Mammary epithelial cell (primary cell): Measurements from ENCODE around the gene YARS2.

Experiments
- CTCF ChIP-seq, 2 donors: IDR thresholded peaks in 1 of 2; conservative IDR thresholded peaks in 1 of 2; 2 replicates each; pipeline ENCODE4 v1.5.1; 2011 to 2012; ENCODE audit warnings: inconsistent platforms in 2 of 2, low read length in 2 of 2, mild to moderate bottlenecking in 2 of 2, control low read depth in 1 of 2, low read depth in 1 of 2; ENCODE audit not compliant: insufficient read depth in 1 of 2; ENCODE audit errors: extremely low read depth in 1 of 2
- EZH2 ChIP-seq: IDR thresholded peaks from 2 replicates; pipeline ENCODE4 v1.6.1; 2012; ENCODE audit warnings: low read length, inconsistent platforms, borderline replicate concordance

GRCh38 chr12:32702946-32703345 is 52.8 kb downstream of the YARS2 start:
- TF ChIP-seq CTCF (conservative IDR thresholded peaks at IDR 0.05 in 1 of 2, IDR thresholded peaks at IDR 0.05 in 1 of 2; ENCODE audit: extremely low read depth in 1 of 2, insufficient read depth in 1 of 2, low read depth in 1 of 2, low read length in 2 of 2) (no peak), EZH2 (no peak)
